Natural killer cell (primary cell): ENCODE data around the gene EEF1A2. TPM values are rescaled to one million over a fixed set of nuclear protein-coding genes. Genes with fewer than 3 reads are reported as not detected.

ENCODE experiments used
- ATAC-seq, 3 donors: fragments of 150-1000 bp in 2 of 3; fragments of 200-7000 bp in 1 of 3; cut with Tn5 transposase; 1 replicate in 1 of 3; 2 replicates in 2 of 3; pipeline ENCODE4 v1.10.0; 2021; ENCODE audit warnings: mild to moderate bottlenecking in 2 of 3, moderate library complexity in 2 of 3
- DNase-seq, 2 donors: peaks; one replicate each; pipeline versions ENCODE4 v3.0.0 to v3.0.0-alpha.2; 2013 to 2021; ENCODE audit warnings: mixed read lengths in 1 of 2
- H3K27ac ChIP-seq: one replicate; pipeline ENCODE4 v1.5.1; 2013; ENCODE audit warnings: mild to moderate bottlenecking, low read length
- H3K27me3 ChIP-seq: one replicate; pipeline ENCODE4 v1.6.1; 2013; ENCODE audit warnings: low read length; ENCODE audit not compliant: control insufficient read depth, insufficient read depth
- H3K36me3 ChIP-seq: one replicate; pipeline ENCODE4 v1.6.1; 2013; ENCODE audit warnings: low read length; ENCODE audit not compliant: control insufficient read depth, insufficient read depth
- H3K4me1 ChIP-seq: one replicate; pipeline ENCODE4 v1.6.1; 2013; ENCODE audit warnings: low read length; ENCODE audit not compliant: control insufficient read depth, insufficient read depth
- H3K4me3 ChIP-seq: one replicate; pipeline ENCODE4 v1.5.1; 2013; ENCODE audit warnings: low read length
- H3K9me3 ChIP-seq: one replicate; pipeline ENCODE4 v1.6.1; 2013; ENCODE audit warnings: low read length; ENCODE audit not compliant: control insufficient read depth, insufficient read depth
- H3K27ac Mint-ChIP-seq, 2 donors: one replicate each; pipeline ENCODE4 v1.8.0; 2022; ENCODE audit warnings: mild to moderate bottlenecking in 2 of 2, mixed read lengths in 2 of 2, moderate library complexity in 1 of 2
- H3K27me3 Mint-ChIP-seq, 2 donors: one replicate each; pipeline ENCODE4 v1.8.0; 2022; ENCODE audit warnings: low read depth in 2 of 2, mixed read lengths in 2 of 2
- H3K36me3 Mint-ChIP-seq: one replicate; pipeline ENCODE4 v1.8.0; 2022; ENCODE audit warnings: mixed read lengths
- H3K4me1 Mint-ChIP-seq, 2 donors: one replicate each; pipeline ENCODE4 v1.8.0; 2022; ENCODE audit warnings: mixed read lengths in 2 of 2
- H3K4me3 Mint-ChIP-seq: one replicate; pipeline ENCODE4 v1.8.0; 2022; ENCODE audit warnings: mild to moderate bottlenecking, moderate library complexity, mixed read lengths
- H3K9me3 Mint-ChIP-seq, 2 donors: one replicate each; pipeline ENCODE4 v1.8.0; 2022; ENCODE audit warnings: mixed read lengths in 2 of 2
- WGBS: methylation state at CpG from one replicate; pipeline ENCODE4 v1.1.7; 2013; ENCODE audit warnings: missing lambda C conversion rate; ENCODE audit not compliant: insufficient coverage; 5-methylcytosine and 5-hydroxymethylcytosine counted together
- intact Hi-C: fragments of 100-400 bp; cut with micrococcal nuclease; formaldehyde crosslinking; loops from one replicate; pipeline ENCODE4 v1.14.2; 2022
- total RNA-seq, 4 donors: library from RNA; stranded (reverse); fragments of 120-200 nt in 1 of 4; gene quantifications; one replicate each; pipeline versions ENCODE4 v1.2.3 to v1.2.4, GENCODE V29; 2013 to 2022
- TF ChIP-seq, protein P1 (sequence below): fragments of 200-600 bp; IDR thresholded peaks from one replicate; pipeline ENCODE4 v1.8.0; 2022; ENCODE audit warnings: antibody characterized with exemption

EEF1A2 gene
- total RNA-seq, 3 donors from 2014 or later (not counting 1 experiment from before 2014, with no cell fraction given), result 0.14 to 0.86 (median 0.35) TPM

DNA sequence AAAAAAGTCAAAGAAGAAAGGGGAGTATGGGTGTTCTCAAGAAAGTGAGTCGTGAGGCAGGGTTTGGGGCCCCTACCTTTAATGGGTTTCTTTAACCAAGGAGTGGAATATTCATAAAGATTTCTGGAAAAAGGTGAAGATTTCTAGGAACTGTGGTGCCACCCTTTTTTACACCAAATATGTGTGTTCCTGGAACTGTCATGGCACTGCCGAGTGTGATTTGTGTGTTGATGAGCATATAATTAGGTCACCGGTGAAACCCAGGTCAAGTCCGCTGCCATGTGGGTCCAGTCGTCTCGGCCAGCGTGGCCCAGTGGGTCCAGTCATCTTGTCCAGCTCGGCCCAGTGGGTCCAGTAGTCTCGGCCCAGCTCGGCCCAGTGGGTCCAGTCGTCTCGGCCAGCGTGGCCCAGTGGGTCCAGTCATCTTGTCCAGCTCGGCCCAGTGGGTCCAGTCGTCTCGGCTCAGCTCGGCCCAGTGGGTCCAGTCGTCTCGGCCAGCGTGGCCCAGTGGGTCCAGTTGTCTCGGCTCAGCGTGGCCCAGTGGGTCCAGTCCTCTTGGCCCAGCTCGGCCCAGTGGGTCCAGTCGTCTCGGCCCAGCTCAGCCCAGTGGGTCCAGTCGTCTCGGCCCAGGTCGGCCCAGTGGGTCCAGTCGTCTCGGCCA, 8.3 kb upstream of the EEF1A2 start:
- H3K27me3 Mint-ChIP-seq, result peaks cover 16 to 31% of the 10 kb centered on the region in 2 donors
- Histone ChIP-seq H3K4me3 (no peak overlapping the region), H3K27me3 (peaks cover 3% of the 10 kb centered on the region), H3K27ac (no peak overlapping the region), H3K4me1 (no peaks in the 10 kb centered on the region), H3K36me3 (no peaks in the 10 kb centered on the region), H3K9me3 (peaks cover 3% of the 10 kb centered on the region)
- no peaks in the 10 kb centered on the region for H3K9me3 Mint-ChIP-seq
- no peak overlapping the region for H3K4me3 Mint-ChIP-seq
- no peaks in the 10 kb centered on the region for H3K4me1 Mint-ChIP-seq
- ATAC-seq, result no peak
- 91% methylated on average over 30 of the region's 30 CpGs for WGBS
- no peak for DNase-seq
- intact Hi-C loops, result no loop called here
- no peak overlapping the region for H3K27ac Mint-ChIP-seq
- no peaks in the 10 kb centered on the region for H3K36me3 Mint-ChIP-seq
- TF ChIP-seq, protein P1, sequence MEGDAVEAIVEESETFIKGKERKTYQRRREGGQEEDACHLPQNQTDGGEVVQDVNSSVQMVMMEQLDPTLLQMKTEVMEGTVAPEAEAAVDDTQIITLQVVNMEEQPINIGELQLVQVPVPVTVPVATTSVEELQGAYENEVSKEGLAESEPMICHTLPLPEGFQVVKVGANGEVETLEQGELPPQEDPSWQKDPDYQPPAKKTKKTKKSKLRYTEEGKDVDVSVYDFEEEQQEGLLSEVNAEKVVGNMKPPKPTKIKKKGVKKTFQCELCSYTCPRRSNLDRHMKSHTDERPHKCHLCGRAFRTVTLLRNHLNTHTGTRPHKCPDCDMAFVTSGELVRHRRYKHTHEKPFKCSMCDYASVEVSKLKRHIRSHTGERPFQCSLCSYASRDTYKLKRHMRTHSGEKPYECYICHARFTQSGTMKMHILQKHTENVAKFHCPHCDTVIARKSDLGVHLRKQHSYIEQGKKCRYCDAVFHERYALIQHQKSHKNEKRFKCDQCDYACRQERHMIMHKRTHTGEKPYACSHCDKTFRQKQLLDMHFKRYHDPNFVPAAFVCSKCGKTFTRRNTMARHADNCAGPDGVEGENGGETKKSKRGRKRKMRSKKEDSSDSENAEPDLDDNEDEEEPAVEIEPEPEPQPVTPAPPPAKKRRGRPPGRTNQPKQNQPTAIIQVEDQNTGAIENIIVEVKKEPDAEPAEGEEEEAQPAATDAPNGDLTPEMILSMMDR, result no peak

DNA sequence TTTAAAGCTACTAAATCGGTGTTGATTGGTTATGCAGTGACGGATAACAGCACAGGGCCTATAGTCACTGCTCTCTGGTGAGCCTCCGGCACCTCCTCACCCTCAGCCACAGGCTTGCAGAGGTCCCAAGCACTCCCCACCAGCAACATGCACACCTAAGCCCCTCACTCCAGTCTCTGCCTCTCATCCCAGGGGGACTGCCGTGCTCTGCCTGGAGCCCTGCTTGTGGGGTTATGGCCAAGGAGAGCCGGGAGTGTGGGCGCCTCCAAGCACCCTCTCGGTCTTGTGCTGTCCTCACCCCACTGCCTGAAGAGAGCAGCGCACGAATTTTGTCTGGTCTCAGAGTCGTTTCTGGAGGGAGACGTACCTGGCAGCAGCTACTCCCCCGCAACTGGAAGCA, 6.8 kb upstream of the EEF1A2 start:
- no peak for ATAC-seq
- peaks cover under 1% of the 10 kb centered on the region for H3K27me3 ChIP-seq
- WGBS, result 74% methylated on average over 12 of the region's 12 CpGs

DNA sequence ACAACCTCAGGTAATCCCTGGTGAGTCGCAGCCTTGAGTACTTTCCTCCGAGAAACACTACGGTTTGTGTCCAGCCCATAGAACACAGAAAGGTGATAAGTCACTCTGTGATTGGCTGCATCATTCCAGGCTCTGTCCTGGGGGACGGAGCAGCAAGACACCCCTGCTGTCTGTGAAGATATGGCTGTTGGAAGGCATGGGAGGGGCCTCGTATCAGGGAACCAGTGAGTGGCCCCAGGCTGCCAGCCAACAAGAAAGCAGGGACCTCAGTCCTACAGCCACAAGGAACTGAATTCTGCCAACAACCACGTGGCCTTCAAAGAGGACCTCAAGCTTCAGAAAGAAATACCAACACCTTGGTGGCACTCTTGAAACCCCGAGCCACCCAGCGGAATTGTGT, 6.4 kb upstream of the EEF1A2 start:
- no peak for DNase-seq
- intact Hi-C loops, result no loop called here
- no peaks in the 10 kb centered on the region for H3K4me1 Mint-ChIP-seq
- no peak overlapping the region for H3K4me3 Mint-ChIP-seq
- no peak overlapping the region for H3K27ac ChIP-seq
- no peak for ATAC-seq
- H3K27me3 ChIP-seq, result peaks cover 4% of the 10 kb centered on the region
- no peak overlapping the region for H3K4me3 ChIP-seq
- H3K27ac Mint-ChIP-seq, result no peak overlapping the region
- TF ChIP-seq, protein P1, result no peak
- 78% methylated on average over 8 of the region's 8 CpGs for WGBS
- no peaks in the 10 kb centered on the region for H3K4me1 ChIP-seq
- H3K36me3 ChIP-seq, result no peaks in the 10 kb centered on the region
- H3K9me3 Mint-ChIP-seq, result no peaks in the 10 kb centered on the region
- no peaks in the 10 kb centered on the region for H3K36me3 Mint-ChIP-seq
- peaks cover 3% of the 10 kb centered on the region for H3K9me3 ChIP-seq
- H3K27me3 Mint-ChIP-seq, result peaks cover 15 to 23% of the 10 kb centered on the region in 2 donors

More for the DNA sequence above, 6.8 kb upstream of the EEF1A2 start:
- no peak overlapping the region for H3K4me3 Mint-ChIP-seq
- no peak overlapping the region for H3K27ac Mint-ChIP-seq
- H3K4me1 Mint-ChIP-seq, result no peaks in the 10 kb centered on the region
- H3K9me3 ChIP-seq, result peaks cover 3% of the 10 kb centered on the region
- H3K36me3 ChIP-seq, result no peaks in the 10 kb centered on the region
- no peaks in the 10 kb centered on the region for H3K4me1 ChIP-seq
- peaks cover 15 to 26% of the 10 kb centered on the region in 2 donors for H3K27me3 Mint-ChIP-seq
- TF ChIP-seq, protein P1, result no peak
- intact Hi-C loops, result no loop called here
- H3K36me3 Mint-ChIP-seq, result no peaks in the 10 kb centered on the region
- no peak overlapping the region for H3K27ac ChIP-seq
- DNase-seq, result no peak
- H3K9me3 Mint-ChIP-seq, result no peaks in the 10 kb centered on the region
- no peak overlapping the region for H3K4me3 ChIP-seq

DNA sequence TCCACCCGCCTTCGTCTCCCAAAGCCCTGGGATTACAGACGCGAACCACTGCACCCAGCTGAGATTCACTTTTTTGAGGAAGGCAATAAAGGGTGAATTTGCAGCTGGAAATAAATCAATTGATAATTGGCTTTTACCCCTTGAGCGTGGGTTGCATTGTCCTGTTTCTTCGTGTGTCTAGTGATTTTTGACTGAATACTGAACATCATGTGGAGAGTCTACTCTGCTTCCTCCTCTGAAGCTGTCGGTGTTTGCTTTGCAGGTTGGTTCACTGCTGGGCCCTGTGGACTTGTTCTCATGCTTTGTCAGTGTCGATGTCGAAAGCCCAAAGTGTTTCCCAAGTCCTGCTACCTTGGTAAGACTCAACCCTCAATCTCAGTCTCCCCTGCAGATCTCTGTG, 5.8 kb upstream of the EEF1A2 start:
- Mint-ChIP-seq H3K36me3 (no peaks in the 10 kb centered on the region), H3K27ac (no peak overlapping the region), H3K9me3 (no peaks in the 10 kb centered on the region), H3K4me3 (no peak overlapping the region), H3K4me1 (no peaks in the 10 kb centered on the region), H3K27me3 (peaks cover 13 to 17% of the 10 kb centered on the region in 2 donors)
- intact Hi-C loops, result no loop called here
- H3K27me3 ChIP-seq, result peaks cover 10% of the 10 kb centered on the region
- H3K36me3 ChIP-seq, result no peaks in the 10 kb centered on the region
- ATAC-seq (no peak), DNase-seq (no peak)
- TF ChIP-seq, protein P1, result no peak
- WGBS, result 88% methylated on average over 9 of the region's 9 CpGs
- H3K27ac ChIP-seq, result no peak overlapping the region
- no peak overlapping the region for H3K4me3 ChIP-seq
- peaks cover 3% of the 10 kb centered on the region for H3K9me3 ChIP-seq
- peaks cover 2% of the 10 kb centered on the region for H3K4me1 ChIP-seq
